ENCODE measurements around the gene CSNK1G3.

The CSNK1G3 gene

GRCh38 chr5:123511290-123511647 is 708 bp upstream of the CSNK1G3 start:
- intact Hi-C loops (cut with DNase I), result no loop called here
- no peak for DNase-seq

DNA sequence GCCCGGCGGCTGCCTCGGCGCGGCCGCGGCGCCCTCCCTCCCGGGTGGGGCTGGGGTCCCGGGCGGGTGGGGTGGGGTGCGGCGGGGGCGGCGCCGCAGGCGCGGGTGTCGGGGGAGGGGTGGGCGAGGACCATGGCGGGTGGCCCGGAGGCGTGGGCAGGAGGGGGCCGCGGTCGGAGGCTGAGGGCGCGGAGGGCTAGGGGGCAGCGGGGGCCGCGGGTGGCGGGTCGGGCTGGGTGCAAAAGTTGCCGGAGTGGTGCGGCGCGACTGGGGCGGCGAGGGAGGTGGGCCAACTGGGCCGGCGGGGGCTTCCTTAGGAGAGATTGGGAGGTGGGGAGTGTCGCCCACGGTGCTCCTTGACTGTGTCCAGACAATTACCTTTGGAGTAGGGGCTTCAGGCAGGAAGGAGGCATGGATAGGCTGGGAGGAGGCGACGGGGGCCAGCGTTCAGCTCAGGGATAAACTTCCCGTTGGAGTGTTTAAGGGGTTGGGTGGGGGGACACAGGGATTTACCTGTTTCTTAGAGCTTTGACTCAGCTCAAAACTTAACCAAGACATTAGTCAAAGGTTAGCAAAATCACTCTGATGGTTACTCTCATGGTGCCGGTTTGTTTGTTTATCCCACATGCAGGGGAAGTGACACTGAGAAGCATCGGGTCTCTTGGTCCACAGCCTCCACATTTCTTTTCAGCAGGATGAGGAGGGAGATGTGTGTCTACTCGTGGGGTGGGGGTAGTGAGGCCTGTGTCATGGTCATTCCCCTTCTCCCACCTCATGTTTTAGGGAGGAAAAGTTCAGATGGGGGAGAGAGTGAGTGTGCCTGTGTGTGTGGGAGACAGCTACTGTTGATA is 859 bp downstream of the CSNK1G3 start:
- intact Hi-C loops (cut with DNase I), result loop anchor here (2.0 kb wide), 1 partner anchor 90 kb away; the partner anchor contains the start of gene CEP120
- DNase-seq, result peak in 32 of 42 donors; percentile 2 to 53 (median 23)

DNA sequence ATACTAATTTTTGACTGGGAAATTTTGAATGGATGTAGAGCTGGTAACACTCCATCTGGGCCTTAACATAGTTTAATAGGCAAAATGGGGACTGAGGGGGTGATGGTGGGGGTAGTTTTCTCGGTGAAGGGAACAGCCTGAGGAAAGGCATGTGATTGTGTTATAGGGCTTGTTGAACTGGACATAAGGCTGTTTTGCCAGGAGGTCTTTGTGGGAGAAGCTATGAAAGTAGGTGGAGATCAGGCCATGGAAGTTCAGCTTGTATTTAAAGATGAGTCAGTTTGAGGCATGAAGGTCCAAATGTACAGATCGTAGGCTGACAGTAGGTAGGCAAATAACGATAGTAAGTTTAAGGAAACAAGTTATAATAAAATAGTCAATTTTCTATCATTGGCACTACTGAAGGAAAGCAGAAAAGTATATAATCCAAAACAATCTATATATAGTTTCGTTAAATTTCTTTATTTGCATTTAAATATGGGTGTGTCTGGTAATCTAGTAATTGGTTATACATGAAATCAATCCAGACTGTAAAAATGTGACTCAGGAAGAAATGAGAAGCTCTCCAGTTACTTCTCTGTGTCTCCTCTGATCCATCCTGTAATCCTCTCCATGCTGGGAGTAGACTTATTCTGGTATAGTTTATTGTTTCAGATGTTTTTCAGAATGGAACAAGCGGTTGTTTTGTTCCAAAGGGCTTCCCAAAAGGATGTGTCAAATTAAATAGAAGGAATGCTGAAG is 2.8 kb downstream of the CSNK1G3 start:
- no peak for DNase-seq
- intact Hi-C loops (cut with DNase I), result no loop called here

DNA sequence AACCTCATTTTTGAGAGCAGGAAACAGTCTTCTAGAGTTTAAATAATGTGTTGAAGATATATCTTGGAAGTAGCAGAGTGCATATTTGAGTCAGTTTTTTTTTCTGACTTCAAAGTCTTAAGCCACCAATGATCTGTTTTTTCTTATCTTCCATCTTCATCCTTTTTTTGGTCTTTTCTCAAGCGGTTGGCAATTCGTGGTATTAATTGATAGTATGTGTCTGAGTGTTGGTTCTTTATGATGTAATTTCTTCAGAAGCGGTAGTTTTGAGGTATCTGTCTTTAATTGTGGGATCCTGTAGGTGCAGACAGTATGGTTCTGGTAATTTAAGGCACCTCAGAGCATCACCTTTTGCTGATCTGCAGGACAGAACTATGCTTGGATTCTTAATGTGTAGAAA is 3.9 kb downstream of the CSNK1G3 start:
- DNase-seq, result no peak
- intact Hi-C loops (cut with DNase I), result no loop called here

- intact Hi-C loops (cut with DNase I), result no loop called here
- no peak for DNase-seq
Measured at GRCh38 chr5:123517476-123517875, 5.5 kb downstream of the CSNK1G3 start.

DNA sequence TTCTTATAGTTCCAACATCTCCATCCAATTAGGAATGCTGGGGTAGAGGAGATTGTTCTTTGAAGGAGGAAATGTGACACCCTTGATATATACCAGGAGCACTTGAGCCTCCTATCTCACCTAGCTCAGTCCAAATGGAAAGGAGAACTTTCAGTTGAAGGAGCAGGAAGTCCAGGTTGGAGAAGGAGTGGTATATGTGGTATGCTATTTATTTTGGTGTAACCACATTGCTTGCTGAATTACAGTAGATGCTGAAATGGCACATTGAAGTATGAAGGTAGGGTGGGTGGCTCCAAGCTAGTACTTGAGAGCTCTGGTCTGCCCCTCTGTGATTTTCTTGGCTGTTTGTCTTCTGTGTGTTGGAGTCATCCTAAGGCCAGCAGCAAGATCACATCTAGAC is 6.1 kb downstream of the CSNK1G3 start:
- no peak for DNase-seq
- intact Hi-C loops (cut with DNase I), result no loop called here

- no peak for DNase-seq
- intact Hi-C loops (cut with DNase I), result no loop called here
Measured at GRCh38 chr5:123520677-123521247, 8.8 kb downstream of the CSNK1G3 start.

GRCh38 chr5:123524146-123524545 is 12.2 kb downstream of the CSNK1G3 start:
- DNase-seq, result no peak
- intact Hi-C loops (cut with DNase I), result no loop called here

GRCh38 chr5:123527190-123527589 is 15.2 kb downstream of the CSNK1G3 start:
- no peak for DNase-seq
- intact Hi-C loops (cut with DNase I), result no loop called here

- intact Hi-C loops (cut with DNase I), result no loop called here
- DNase-seq, result no peak
Measured at GRCh38 chr5:123528065-123528464, 16.1 kb downstream of the CSNK1G3 start.

DNA sequence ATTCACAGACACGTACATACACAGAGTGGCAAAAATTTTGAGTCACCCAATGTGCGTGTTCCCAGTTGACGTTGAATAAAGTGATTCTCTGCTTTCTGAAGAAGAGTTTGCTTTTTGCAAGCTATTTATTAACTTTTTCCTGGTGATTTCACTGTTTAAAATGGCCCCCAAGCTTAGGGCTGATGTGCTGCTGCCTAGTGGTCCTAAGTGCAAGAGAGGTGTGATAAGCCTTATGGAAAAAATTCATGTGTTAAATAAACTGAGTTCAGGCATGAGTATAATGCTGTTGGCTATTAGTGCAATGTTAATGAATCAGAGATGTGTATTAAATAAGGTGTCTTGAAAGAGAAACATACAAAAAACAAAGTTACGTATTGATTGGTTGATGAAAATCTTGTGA is 16.9 kb downstream of the CSNK1G3 start:
- intact Hi-C loops (cut with DNase I), result no loop called here
- no peak for DNase-seq

DNA sequence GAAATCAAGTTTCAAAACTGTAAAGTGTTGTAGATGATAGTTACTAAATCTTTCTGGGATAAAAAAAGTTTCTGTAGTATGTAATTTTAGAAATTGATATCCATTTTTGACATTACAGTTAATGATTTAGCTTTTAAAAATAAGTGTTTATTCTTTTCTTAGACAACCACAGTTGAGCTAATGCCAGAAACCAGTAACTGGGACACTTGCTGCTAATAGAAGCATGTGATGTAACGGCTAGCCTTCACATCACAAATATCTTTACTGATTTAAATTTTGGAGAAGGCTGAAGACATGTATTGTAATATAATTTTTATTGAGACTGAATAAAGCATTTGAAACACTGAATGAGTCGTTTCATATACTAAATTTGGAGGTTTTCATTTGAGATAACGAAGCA is 18.8 kb downstream of the CSNK1G3 start:
- no peak for DNase-seq
- intact Hi-C loops (cut with DNase I), result no loop called here

GRCh38 chr5:123535648-123536047 is 23.7 kb downstream of the CSNK1G3 start:
- intact Hi-C loops (cut with DNase I), result no loop called here
- DNase-seq, result no peak

DNA sequence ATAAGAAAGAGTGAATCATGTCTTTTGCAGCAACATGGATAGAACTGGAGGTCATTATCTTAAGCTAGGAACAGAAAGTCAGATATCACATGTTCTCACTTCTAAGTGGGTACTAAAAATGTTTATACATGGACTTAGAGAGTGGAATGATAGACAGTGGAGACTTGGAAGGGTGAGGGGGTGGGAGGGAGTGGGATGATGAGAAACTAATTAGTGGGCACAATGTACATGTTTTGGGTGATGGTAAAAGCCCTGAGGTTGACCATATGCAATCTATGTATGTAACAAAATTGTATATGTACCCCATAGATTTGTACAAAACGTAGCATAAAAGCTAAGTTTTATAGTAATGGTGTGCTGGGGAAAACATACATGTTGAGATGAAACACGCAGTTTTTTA is 25.3 kb downstream of the CSNK1G3 start:
- intact Hi-C loops (cut with DNase I), result no loop called here
- DNase-seq, result no peak

- intact Hi-C loops (cut with DNase I), result no loop called here
- no peak for DNase-seq
Measured at GRCh38 chr5:123537845-123538244, 25.9 kb downstream of the CSNK1G3 start.

- intact Hi-C loops (cut with DNase I), result no loop called here
Measured at GRCh38 chr5:123538670-123539459, 26.9 kb downstream of the CSNK1G3 start.

DNA sequence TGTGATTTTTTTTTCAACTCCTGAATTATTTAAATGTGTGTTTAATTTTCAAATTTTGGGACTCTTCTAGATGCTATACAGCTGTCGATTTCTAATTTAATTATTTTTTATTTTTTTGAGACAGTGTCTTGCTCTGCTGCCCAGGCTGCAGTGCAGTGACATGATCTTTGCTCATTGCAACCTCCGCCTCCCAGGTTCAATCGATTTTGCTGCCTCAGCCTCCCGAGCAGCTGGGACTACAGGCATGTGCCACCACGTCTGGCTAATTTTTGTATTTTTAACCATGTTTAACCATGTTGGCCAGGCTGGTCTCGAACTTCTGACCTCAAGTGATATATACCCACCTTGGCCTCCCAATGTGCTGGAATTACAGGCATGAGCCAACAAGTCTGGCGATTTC is 28.6 kb downstream of the CSNK1G3 start:
- intact Hi-C loops (cut with DNase I), result no loop called here
- DNase-seq, result no peak

More at GRCh38 chr5:123538670-123539459, 26.9 kb downstream of the CSNK1G3 start:
- DNase-seq, result no peak

- intact Hi-C loops (cut with DNase I), result no loop called here
- no peak for DNase-seq
Measured at GRCh38 chr5:123543438-123543837, 31.5 kb downstream of the CSNK1G3 start.

- DNase-seq, result no peak
Measured at GRCh38 chr5:123545506-123545905, 33.5 kb downstream of the CSNK1G3 start.

More at GRCh38 chr5:123545506-123545905, 33.5 kb downstream of the CSNK1G3 start:
- intact Hi-C loops (cut with DNase I), result no loop called here

Data from head of caudate nucleus (tissue), 42 donors.